CD14-positive monocyte (primary cell): ENCODE measurements around the gene TCF4. TPM values are rescaled to one million over a fixed set of nuclear protein-coding genes. Genes with fewer than 3 reads are reported as not detected.

Source experiments
- DNase-seq, 3 donors: peaks; one replicate each; pipeline ENCODE4 v3.0.0-alpha.2; 2011 to 2022
- H2AFZ ChIP-seq: 2 replicates; pipeline ENCODE4 v1.6.0; 2012; ENCODE audit warnings: mild to moderate bottlenecking, low read depth, low read length, inconsistent platforms; ENCODE audit not compliant: insufficient read depth, poor library complexity, severe bottlenecking
- H3K27ac ChIP-seq, 2 donors: 1 replicate in 1 of 2; 2 replicates in 1 of 2; pipeline ENCODE4 v1.5.1; 2012 to 2013; ENCODE audit warnings: low read length in 2 of 2, control low read depth in 1 of 2, inconsistent platforms in 1 of 2, low read depth in 1 of 2, mild to moderate bottlenecking in 1 of 2
- H3K27me3 ChIP-seq, 2 donors: one replicate each; pipeline versions ENCODE4 v1.6.0 to v1.6.1; 2011 to 2013; ENCODE audit warnings: low read length in 2 of 2; ENCODE audit not compliant: control insufficient read depth in 2 of 2, insufficient read depth in 2 of 2
- H3K36me3 ChIP-seq, 2 donors: replicated peaks in 1 of 2; 1 replicate in 1 of 2; 2 replicates in 1 of 2; pipeline versions ENCODE4 v1.5.1 to v1.6.1; 2012 to 2013; ENCODE audit warnings: low read length in 2 of 2, control low read depth in 1 of 2, inconsistent platforms in 1 of 2, mild to moderate bottlenecking in 1 of 2; ENCODE audit not compliant: insufficient read depth in 2 of 2, control insufficient read depth in 1 of 2
- H3K4me1 ChIP-seq, 2 donors: 1 replicate in 1 of 2; 2 replicates in 1 of 2; pipeline versions ENCODE4 v1.5.1 to v1.6.1; 2012 to 2013; ENCODE audit warnings: low read length in 2 of 2, control low read depth in 1 of 2, inconsistent platforms in 1 of 2, mild to moderate bottlenecking in 1 of 2, moderate library complexity in 1 of 2; ENCODE audit not compliant: insufficient read depth in 2 of 2, control insufficient read depth in 1 of 2
- H3K4me2 ChIP-seq: replicated peaks from 2 replicates; pipeline ENCODE3; 2012; ENCODE audit warnings: low read length, moderate library complexity, mild to moderate bottlenecking; ENCODE audit not compliant: poor library complexity, severe bottlenecking; ENCODE audit errors: extremely low read depth
- H3K4me3 ChIP-seq, 3 experiments: fragments of 200-600 bp in 1 of 3; sonication (generic) in 1 of 3; replicated peaks in 1 of 3; 1 replicate in 2 of 3; 2 replicates in 1 of 3; pipeline ENCODE4 v1.5.1; 2011 to 2013; ENCODE audit warnings: low read length in 3 of 3, mild to moderate bottlenecking in 3 of 3, control low read depth in 2 of 3, low read depth in 2 of 3, inconsistent platforms in 1 of 3, moderate library complexity in 1 of 3
- H3K79me2 ChIP-seq: 2 replicates; pipeline ENCODE4 v1.6.0; 2012; ENCODE audit warnings: mild to moderate bottlenecking, control low read depth, inconsistent platforms, low read length, moderate library complexity; ENCODE audit not compliant: insufficient read depth
- H3K9ac ChIP-seq: 2 replicates; pipeline ENCODE4 v1.6.0; 2017; ENCODE audit warnings: low read length, mild to moderate bottlenecking; ENCODE audit not compliant: insufficient read depth, poor library complexity, severe bottlenecking
- H3K9me3 ChIP-seq, 2 donors: replicated peaks in 1 of 2; 1 replicate in 1 of 2; 2 replicates in 1 of 2; pipeline versions ENCODE4 v1.5.1 to v1.6.1; 2012 to 2013; ENCODE audit warnings: low read length in 2 of 2, control low read depth in 1 of 2; ENCODE audit not compliant: control insufficient read depth in 1 of 2, insufficient read depth in 1 of 2
- H4K20me1 ChIP-seq: 2 replicates; pipeline ENCODE4 v1.6.0; 2012; ENCODE audit warnings: mild to moderate bottlenecking, low read length, control low read depth, moderate library complexity; ENCODE audit not compliant: insufficient read depth
- H3K27ac Mint-ChIP-seq, 7 donors: one replicate each; pipeline ENCODE4 v1.8.0; 2020; ENCODE audit warnings: mild to moderate bottlenecking in 7 of 7, mixed read lengths in 7 of 7, moderate library complexity in 6 of 7, inconsistent platforms in 2 of 7
- H3K27me3 Mint-ChIP-seq, 3 donors: one replicate each; pipeline ENCODE4 v1.8.0; 2021 to 2022; ENCODE audit warnings: low read depth in 3 of 3, mild to moderate bottlenecking in 3 of 3, mixed read lengths in 3 of 3, moderate library complexity in 3 of 3, inconsistent platforms in 1 of 3
- H3K36me3 Mint-ChIP-seq, 2 donors: one replicate each; pipeline ENCODE4 v1.8.0; 2020; ENCODE audit warnings: mixed read lengths in 2 of 2, inconsistent platforms in 1 of 2, mild to moderate bottlenecking in 1 of 2
- H3K4me1 Mint-ChIP-seq: one replicate; pipeline ENCODE4 v1.8.0; 2020; ENCODE audit warnings: mild to moderate bottlenecking, mixed read lengths
- H3K4me3 Mint-ChIP-seq, 2 donors: one replicate each; pipeline ENCODE4 v1.8.0; 2020; ENCODE audit warnings: mild to moderate bottlenecking in 2 of 2, mixed read lengths in 2 of 2, moderate library complexity in 1 of 2
- H3K9me3 Mint-ChIP-seq, 7 donors: one replicate each; pipeline ENCODE4 v1.8.0; 2020 to 2022; ENCODE audit warnings: mixed read lengths in 7 of 7, mild to moderate bottlenecking in 6 of 7, moderate library complexity in 6 of 7, inconsistent platforms in 2 of 7
- CTCF ChIP-seq: fragments of 200-600 bp; IDR thresholded peaks from one replicate; pipeline ENCODE4 v1.8.0; 2022; ENCODE audit warnings: antibody characterized with exemption, mild to moderate bottlenecking
- WGBS: methylation state at CpG from one replicate; pipeline ENCODE4 v1.1.5; 2013; ENCODE audit warnings: missing lambda C conversion rate; ENCODE audit not compliant: insufficient coverage; 5-methylcytosine and 5-hydroxymethylcytosine counted together
- intact Hi-C, 2 donors: fragments of 100-400 bp; cut with micrococcal nuclease; formaldehyde crosslinking; loops; one replicate each; pipeline versions ENCODE4 v1.15.0 to v1.15.1; 2023
- polyA plus RNA-seq, 3 donors: library from polyadenylated mRNA; depleted of rRNA in 1 of 3; unstranded in 2 of 3; stranded (reverse) in 1 of 3; fragments of 300-500 nt in 2 of 3; fragments of >200 nt in 1 of 3; fragmentation: Illumina TruSeq in 2 of 3; gene quantifications; 1 replicate in 2 of 3; 2 replicates in 1 of 3; pipeline ENCODE4 v1.2.3, GENCODE V29; 2012 to 2021

Gene TCF4
- polyA plus RNA-seq, 3 donors: 5.9 to 12.9 (median 10.7) TPM

GRCh38 chr18:55543130-55543704 is 44.8 kb downstream of the TCF4 start:
- H3K27ac Mint-ChIP-seq: no peak overlapping the region
- peaks cover 0 to 4% (median 0%) of the 10 kb centered on the region in 7 donors for H3K9me3 Mint-ChIP-seq
- H3K9ac ChIP-seq: no peak overlapping the region
- no peak overlapping the region for H2AFZ ChIP-seq
- H3K79me2 ChIP-seq: no peaks in the 10 kb centered on the region
- H3K4me3 Mint-ChIP-seq: no peak overlapping the region
- no peaks in the 10 kb centered on the region for H3K4me1 ChIP-seq
- no peaks in the 10 kb centered on the region for H3K27me3 ChIP-seq
- intact Hi-C loops: no loop called here
- H3K36me3 ChIP-seq: no peaks in the 10 kb centered on the region
- H3K36me3 Mint-ChIP-seq: no peaks in the 10 kb centered on the region
- DNase-seq: no peak
- H3K9me3 ChIP-seq: no peaks in the 10 kb centered on the region
- H3K4me3 ChIP-seq: no peak overlapping the region
- H4K20me1 ChIP-seq: no peaks in the 10 kb centered on the region
- H3K27ac ChIP-seq: no peak overlapping the region
- H3K4me2 ChIP-seq: no peak overlapping the region
- H3K27me3 Mint-ChIP-seq: peaks cover 0 to 1% (median 0%) of the 10 kb centered on the region in 3 donors
- no CpG with 5 or more reads among the region's 2 CpGs for WGBS
- H3K4me1 Mint-ChIP-seq: no peaks in the 10 kb centered on the region
- TF ChIP-seq CTCF: no peak

GRCh38 chr18:55541571-55541970 is 46.4 kb downstream of the TCF4 start:
- Histone ChIP-seq H3K4me3 (no peak overlapping the region), H3K9ac (no peak overlapping the region), H2AFZ (no peak overlapping the region), H3K36me3 (no peaks in the 10 kb centered on the region), H3K27ac (no peak overlapping the region), H3K27me3 (no peaks in the 10 kb centered on the region), H3K79me2 (no peaks in the 10 kb centered on the region), H3K9me3 (no peaks in the 10 kb centered on the region), H3K4me2 (no peak overlapping the region), H4K20me1 (no peaks in the 10 kb centered on the region), H3K4me1 (no peaks in the 10 kb centered on the region)
- Mint-ChIP-seq H3K36me3 (no peaks in the 10 kb centered on the region), H3K4me3 (no peak overlapping the region), H3K27ac (no peak overlapping the region), H3K27me3 (no peaks in the 10 kb centered on the region), H3K4me1 (no peaks in the 10 kb centered on the region), H3K9me3 (peaks cover 0 to 4% (median 0%) of the 10 kb centered on the region in 7 donors)
- DNase-seq: no peak
- intact Hi-C loops: no loop called here
- TF ChIP-seq CTCF: no peak
- no CpG with 5 or more reads among the region's 2 CpGs for WGBS
